OCI-LY7 (cell line): ENCODE results near the gene PPFIA3. TPM values are rescaled to one million over a fixed set of nuclear protein-coding genes. Genes with fewer than 3 reads are reported as not detected.

Source experiments
- BruUV-seq: library from RNA; stranded (reverse); fragments of 400-500 nt; replicated peaks from 2 replicates; lab custom pipeline; 2021; lab: Mats Ljungman, UMichigan
- CTCF ChIA-PET: fragments of 300-600 bp; sonication (Branson Sonifier 250); formaldehyde crosslinking; loops from one replicate; lab custom pipeline; 2022; ENCODE audit warnings: antibody characterized with exemption; ENCODE audit not compliant: unreplicated experiment; lab: Charles Lee
- POLR2A ChIA-PET: fragments of 300-600 bp; sonication (Branson Sonifier 250); formaldehyde crosslinking; loops from one replicate; lab custom pipeline; 2022; ENCODE audit warnings: antibody characterized with exemption; lab: Charles Lee
- DNase-seq: peaks from one replicate; pipeline ENCODE4 v3.0.0-alpha.2; 2015; ENCODE audit warnings: low spot score
- H2AFZ ChIP-seq: fragments of 200-600 bp; sonication (generic), shearing (Covaris generic); 2 replicates; pipeline ENCODE4 v1.6.1; 2014; ENCODE audit warnings: mild to moderate bottlenecking, antibody characterized with exemption, low read length, moderate library complexity
- H3K27ac ChIP-seq: fragments of 200-600 bp; sonication (generic); 2 replicates; pipeline ENCODE4 v1.5.1; 2014; ENCODE audit warnings: mixed run types, low read depth, mild to moderate bottlenecking, moderate library complexity, low read length, inconsistent platforms; ENCODE audit not compliant: poor library complexity, severe bottlenecking
- H3K36me3 ChIP-seq: fragments of 200-600 bp; sonication (generic); 2 replicates; pipeline ENCODE4 v1.6.1; 2014; ENCODE audit warnings: mild to moderate bottlenecking, antibody characterized with exemption, low read length, moderate library complexity, mixed read lengths; ENCODE audit not compliant: insufficient read depth
- H3K4me1 ChIP-seq: fragments of 200-600 bp; sonication (generic); 2 replicates; pipeline ENCODE4 v1.5.1; 2014; ENCODE audit warnings: mild to moderate bottlenecking, low read length; ENCODE audit not compliant: insufficient read depth, poor library complexity, severe bottlenecking
- H3K4me2 ChIP-seq: fragments of 200-600 bp; sonication (generic); 2 replicates; pipeline ENCODE4 v1.6.1; 2014; ENCODE audit warnings: mild to moderate bottlenecking, low read length
- H3K4me3 ChIP-seq: fragments of 200-600 bp; sonication (generic); 2 replicates; pipeline ENCODE4 v1.5.1; 2014; ENCODE audit warnings: mild to moderate bottlenecking, low read depth, low read length; ENCODE audit not compliant: poor library complexity, severe bottlenecking
- H3K79me2 ChIP-seq: fragments of 200-600 bp; sonication (generic); 2 replicates; pipeline ENCODE4 v1.6.1; 2016; ENCODE audit warnings: low read depth, mild to moderate bottlenecking, low read length, moderate library complexity, mixed read lengths; ENCODE audit not compliant: insufficient read depth
- H3K9me2 ChIP-seq: fragments of 200-600 bp; sonication (generic); 2 replicates; pipeline ENCODE4 v1.6.1; 2016; ENCODE audit warnings: mild to moderate bottlenecking, low read length, mixed read lengths; ENCODE audit not compliant: insufficient read depth
- H3K9me3 ChIP-seq: fragments of 200-600 bp; sonication (generic); 2 replicates; pipeline ENCODE4 v1.6.1; 2014; ENCODE audit warnings: mild to moderate bottlenecking, mixed run types, low read length, mixed read lengths
- H4K20me1 ChIP-seq: fragments of 200-600 bp; sonication (generic); 2 replicates; pipeline ENCODE4 v1.6.1; 2014; ENCODE audit warnings: mild to moderate bottlenecking, antibody characterized with exemption, low read length, moderate library complexity, mixed read lengths; ENCODE audit not compliant: insufficient read depth
- EZH2phosphoT487 ChIP-seq: fragments of 200-600 bp; sonication (generic); IDR thresholded peaks from 2 replicates; pipeline ENCODE4 v1.6.1; 2018; ENCODE audit warnings: low read depth, borderline replicate concordance, mild to moderate bottlenecking, mixed run types, antibody characterized with exemption, low read length, moderate library complexity, mixed read lengths
- intact Hi-C: fragments of 100-400 bp; cut with micrococcal nuclease; formaldehyde crosslinking; loops from one replicate; pipeline ENCODE4 v1.10.0; 2022; ENCODE audit not compliant: unreplicated experiment
- total RNA-seq, 2 experiments: library from RNA; depleted of rRNA in 1 of 2; stranded (reverse); fragments of >200 nt in 1 of 2; shearing (Covaris generic) in 1 of 2; gene quantifications; 2 replicates each; pipeline ENCODE4 v1.2.3, GENCODE V29; 2014 to 2022
- TF ChIP-seq, protein P1 (sequence below): fragments of 200-600 bp; sonication (generic); conservative IDR thresholded peaks from 2 replicates; pipeline ENCODE4 v1.5.1; 2014; ENCODE audit warnings: mild to moderate bottlenecking, antibody characterized with exemption, low read length, moderate library complexity, mixed read lengths

PPFIA3 gene
- total RNA-seq, 2 experiments from 2014 or later = 17.8 to 21.2 TPM

DNA sequence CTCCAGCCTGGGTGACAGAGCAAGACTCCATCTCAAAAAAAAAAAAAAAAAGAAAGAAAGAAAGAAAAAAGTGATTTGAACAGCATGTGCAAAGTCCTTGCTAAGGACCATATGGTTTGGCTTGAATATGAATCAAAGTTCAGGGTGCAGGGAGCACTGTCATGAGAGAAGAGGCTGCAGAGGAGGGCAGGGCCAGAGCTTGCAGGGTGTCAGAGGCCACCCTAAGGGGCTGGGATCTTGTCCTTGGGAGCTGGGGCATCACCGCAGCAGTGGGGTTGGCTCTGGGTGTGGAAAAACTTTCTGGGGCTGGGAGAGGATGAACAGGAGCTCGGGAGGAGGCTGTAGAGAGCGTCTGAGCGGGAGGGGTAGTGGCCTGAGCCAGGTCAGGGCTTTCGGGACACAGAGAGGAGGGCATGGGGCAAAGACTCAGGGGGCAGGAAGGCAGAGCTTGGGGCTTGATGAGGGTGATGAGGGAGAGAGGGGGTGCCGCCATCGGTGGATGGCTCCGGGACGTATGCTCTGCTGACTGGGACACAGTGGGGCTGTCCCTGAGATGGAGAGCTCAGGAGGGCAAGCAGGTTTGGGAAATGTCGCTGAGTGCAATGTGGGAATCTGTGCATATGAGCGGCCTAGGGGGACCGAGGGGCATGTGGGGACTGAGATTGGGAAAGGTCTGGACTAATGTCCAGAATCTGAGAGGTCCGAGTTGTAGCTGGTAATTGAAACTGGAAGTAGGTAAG is 41.3 kb downstream of the PPFIA3 start:
- Histone ChIP-seq H3K79me2 (no peaks in the 10 kb centered on the region), H3K27ac (no peak overlapping the region), H3K9me2 (no peaks in the 10 kb centered on the region), H2AFZ (no peak overlapping the region), H3K4me2 (no peak overlapping the region), H3K4me3 (no peak overlapping the region), H3K4me1 (no peaks in the 10 kb centered on the region), H3K9me3 (no peaks in the 10 kb centered on the region), H3K36me3 (no peaks in the 10 kb centered on the region), H4K20me1 (no peaks in the 10 kb centered on the region)
- TF ChIP-seq, protein P1, sequence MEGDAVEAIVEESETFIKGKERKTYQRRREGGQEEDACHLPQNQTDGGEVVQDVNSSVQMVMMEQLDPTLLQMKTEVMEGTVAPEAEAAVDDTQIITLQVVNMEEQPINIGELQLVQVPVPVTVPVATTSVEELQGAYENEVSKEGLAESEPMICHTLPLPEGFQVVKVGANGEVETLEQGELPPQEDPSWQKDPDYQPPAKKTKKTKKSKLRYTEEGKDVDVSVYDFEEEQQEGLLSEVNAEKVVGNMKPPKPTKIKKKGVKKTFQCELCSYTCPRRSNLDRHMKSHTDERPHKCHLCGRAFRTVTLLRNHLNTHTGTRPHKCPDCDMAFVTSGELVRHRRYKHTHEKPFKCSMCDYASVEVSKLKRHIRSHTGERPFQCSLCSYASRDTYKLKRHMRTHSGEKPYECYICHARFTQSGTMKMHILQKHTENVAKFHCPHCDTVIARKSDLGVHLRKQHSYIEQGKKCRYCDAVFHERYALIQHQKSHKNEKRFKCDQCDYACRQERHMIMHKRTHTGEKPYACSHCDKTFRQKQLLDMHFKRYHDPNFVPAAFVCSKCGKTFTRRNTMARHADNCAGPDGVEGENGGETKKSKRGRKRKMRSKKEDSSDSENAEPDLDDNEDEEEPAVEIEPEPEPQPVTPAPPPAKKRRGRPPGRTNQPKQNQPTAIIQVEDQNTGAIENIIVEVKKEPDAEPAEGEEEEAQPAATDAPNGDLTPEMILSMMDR = no peak
- no peak for TF ChIP-seq EZH2phosphoT487
- BruUV-seq = no TSS peak
- POLR2A ChIA-PET = no interaction called here
- intact Hi-C loops = no loop called here
- CTCF ChIA-PET = interaction anchor here (0.6 to 0.7 kb wide), 2 partner anchors 12 to 37 kb away, joined by 3 to 27 read pairs; no protein-coding TSS in a partner anchor
- DNase-seq = no peak

DNA sequence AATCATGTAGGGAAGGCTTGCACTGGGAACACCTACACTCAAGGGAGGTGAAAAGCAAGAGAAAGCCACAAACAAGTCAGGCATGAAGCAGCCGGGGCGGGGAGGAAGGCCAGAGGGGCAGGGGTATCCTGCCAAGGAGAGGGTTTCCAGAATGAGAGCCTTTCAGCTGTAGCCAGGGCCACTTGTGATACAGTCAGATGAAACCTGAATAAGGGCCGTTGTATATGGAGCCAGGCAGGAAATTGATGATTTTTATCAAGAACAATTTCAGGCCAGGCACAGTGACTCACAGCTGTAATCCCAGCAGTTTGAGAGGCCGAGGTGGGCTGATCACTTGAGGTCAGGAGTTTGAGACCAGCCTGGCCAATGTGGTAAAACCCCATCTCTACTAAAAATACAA is 42.6 kb downstream of the PPFIA3 start:
- DNase-seq = no peak
- ChIA-PET CTCF (no interaction called here), POLR2A (no interaction called here)
- Histone ChIP-seq H3K4me1 (no peaks in the 10 kb centered on the region), H3K4me3 (no peak overlapping the region), H3K79me2 (no peaks in the 10 kb centered on the region), H3K4me2 (no peak overlapping the region), H3K36me3 (no peaks in the 10 kb centered on the region), H3K9me3 (no peaks in the 10 kb centered on the region), H2AFZ (no peak overlapping the region), H3K27ac (no peak overlapping the region), H3K9me2 (no peaks in the 10 kb centered on the region), H4K20me1 (no peaks in the 10 kb centered on the region)
- no TSS peak for BruUV-seq
- TF ChIP-seq, protein P1 = no peak
- TF ChIP-seq EZH2phosphoT487 = no peak
- intact Hi-C loops = no loop called here

DNA sequence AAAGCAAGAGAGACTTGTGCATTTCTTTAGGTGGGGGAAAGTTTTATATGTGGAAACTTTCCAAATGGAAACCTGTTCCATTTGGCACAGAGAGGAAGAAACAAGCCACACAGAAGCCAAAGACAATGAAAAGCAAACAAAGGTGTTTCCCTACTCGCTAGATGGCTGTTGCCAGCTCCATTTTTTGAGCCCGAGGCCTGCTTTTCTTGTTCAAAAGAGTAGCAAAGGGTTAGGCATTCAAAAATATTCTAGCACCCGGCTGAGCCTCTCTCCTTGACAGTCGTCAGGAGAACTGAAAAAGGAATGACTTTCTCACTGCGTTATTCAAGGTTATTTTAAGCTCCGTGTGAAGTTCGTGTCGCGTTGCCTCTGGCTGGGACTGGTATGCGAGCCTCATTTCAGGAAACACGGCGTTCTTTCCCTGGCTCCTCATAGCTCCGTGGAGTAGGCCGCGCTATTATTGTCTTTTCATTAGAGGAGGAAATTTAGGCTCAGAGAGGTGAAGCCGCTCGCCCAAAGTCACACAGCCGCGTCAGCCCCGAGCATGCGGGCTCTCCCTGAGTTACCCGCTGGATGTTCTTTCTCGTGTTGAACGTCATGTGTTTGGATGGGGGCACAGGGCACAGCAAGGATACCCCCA is 45.9 kb downstream of the PPFIA3 start:
- Histone ChIP-seq H4K20me1 (no peaks in the 10 kb centered on the region), H3K27ac (no peak overlapping the region), H2AFZ (no peak overlapping the region), H3K4me3 (no peak overlapping the region), H3K9me2 (no peaks in the 10 kb centered on the region), H3K4me1 (no peaks in the 10 kb centered on the region), H3K79me2 (no peaks in the 10 kb centered on the region), H3K4me2 (no peak overlapping the region), H3K9me3 (no peaks in the 10 kb centered on the region), H3K36me3 (no peaks in the 10 kb centered on the region)
- intact Hi-C loops = no loop called here
- ChIA-PET POLR2A (no interaction called here), CTCF (no interaction called here)
- no peak for DNase-seq
- no TSS peak for BruUV-seq
- TF ChIP-seq, protein P1 = no peak
- TF ChIP-seq EZH2phosphoT487 = no peak
